HepG2 (cell line): Measurements from ENCODE around the gene USP40. TPM values are rescaled to one million over a fixed set of nuclear protein-coding genes. Genes with fewer than 3 reads are reported as not detected.
A peak's percentile ranks its signal among the peaks of the same experiment; 100 is the strongest.

ENCODE experiments used
- ATAC-seq: fragments of 200-7000 bp; cut with Tn5 transposase; 3 replicates; pipeline ENCODE4 v1.9.1; 2020; ENCODE audit warnings: mild to moderate bottlenecking, moderate library complexity
- BruUV-seq: library from RNA; stranded (reverse); fragments of 400-500 nt; replicated peaks from 2 replicates; lab custom pipeline; 2021; lab: Mats Ljungman, UMichigan
- CTCF ChIA-PET: fragments of 300-600 bp; formaldehyde crosslinking; extraction: SDS; loops from one replicate; lab custom pipeline; 2021; ENCODE audit warnings: low total read pairs, inconsistent platforms, low intra/inter-chr PET ratio; lab: Yijun Ruan, JAX
- POLR2A ChIA-PET: fragments of 350-600 bp; sonication (Branson Sonifier 250); formaldehyde crosslinking; loops from one replicate; lab custom pipeline; 2020; ENCODE audit warnings: antibody characterized with exemption, inconsistent platforms; lab: Yijun Ruan, JAX
- DNase-seq: peaks from one replicate; pipeline ENCODE4 v3.0.0-alpha.2; 2015; ENCODE audit warnings: low spot score
- FAIRE-seq: peaks from 3 replicates; lab custom pipeline; 2011; peaks lifted over from hg19 to GRCh38; lab: Jason Lieb, UNC
- H2AFZ ChIP-seq: one replicate; pipeline ENCODE4 v1.6.1; 2011; ENCODE audit warnings: low read length, inconsistent platforms
- H3K27ac ChIP-seq: fragments of 300-600 bp; 3 replicates; pipeline ENCODE4 v1.8.0; 2011; ENCODE audit warnings: mixed run types, mild to moderate bottlenecking, mixed read lengths, low read length, inconsistent platforms; ENCODE audit not compliant: insufficient read depth; ENCODE audit errors: extremely low read length
- H3K27me3 ChIP-seq, 2 experiments: fragments of 200-600 bp in 1 of 2; 2 replicates in 1 of 2; 3 replicates in 1 of 2; pipeline versions ENCODE4 v1.6.0 to v1.8.0; 2011; ENCODE audit warnings: low read length in 2 of 2, mild to moderate bottlenecking in 2 of 2, moderate library complexity in 2 of 2, inconsistent platforms in 1 of 2; ENCODE audit not compliant: insufficient read depth in 2 of 2, control insufficient read depth in 1 of 2
- H3K36me3 ChIP-seq, 2 experiments: fragments of 200-600 bp in 1 of 2; replicated peaks in 1 of 2; 2 replicates in 1 of 2; 3 replicates in 1 of 2; pipeline versions ENCODE4 v1.5.1 to v1.8.0; 2011; ENCODE audit warnings: low read length in 2 of 2, inconsistent platforms in 1 of 2; ENCODE audit not compliant: insufficient read depth in 2 of 2, control insufficient read depth in 1 of 2
- H3K4me1 ChIP-seq: 2 replicates; pipeline ENCODE4 v1.5.1; 2012; ENCODE audit warnings: low read length, inconsistent platforms; ENCODE audit not compliant: insufficient read depth
- H3K4me2 ChIP-seq: 2 replicates; pipeline ENCODE4 v1.6.0; 2011; ENCODE audit warnings: low read depth, low read length, inconsistent platforms
- H3K4me3 ChIP-seq, 3 experiments: fragments of 200-600 bp in 1 of 3; sonication (generic), shearing (Covaris generic) in 1 of 3; replicated peaks in 1 of 3; 2 replicates each; pipeline ENCODE4 v1.5.1; 2011 to 2016; ENCODE audit warnings: low read length in 3 of 3, inconsistent platforms in 2 of 3, low read depth in 2 of 3, mild to moderate bottlenecking in 2 of 3, control low read depth in 1 of 3, mixed read lengths in 1 of 3; ENCODE audit not compliant: insufficient read depth in 1 of 3
- H3K79me2 ChIP-seq: one replicate; pipeline ENCODE4 v1.6.1; 2011; ENCODE audit warnings: low read length, inconsistent platforms; ENCODE audit not compliant: insufficient read depth
- H3K9ac ChIP-seq: 2 replicates; pipeline ENCODE4 v1.6.0; 2011; ENCODE audit warnings: mild to moderate bottlenecking, low read depth, low read length, inconsistent platforms; ENCODE audit not compliant: insufficient read depth
- H3K9me3 ChIP-seq: 2 replicates; pipeline ENCODE4 v1.5.1; 2012; ENCODE audit warnings: mild to moderate bottlenecking, low read length
- H4K20me1 ChIP-seq: 2 replicates; pipeline ENCODE4 v1.6.0; 2011; ENCODE audit warnings: inconsistent platforms, mild to moderate bottlenecking, low read length, moderate library complexity; ENCODE audit not compliant: insufficient read depth
- ATF7 ChIP-seq, 2 experiments: fragments of 450-650 bp in 1 of 2; sonication (generic) in 1 of 2; formaldehyde crosslinking in 1 of 2; IDR thresholded peaks; 2 replicates each; pipeline versions ENCODE4 v1.4.0 to v1.6.1; 2016 to 2020; ENCODE audit warnings: antibody characterized with exemption in 1 of 2, mild to moderate bottlenecking in 1 of 2, missing genetic modification reagents in 1 of 2
- CC2D1A ChIP-seq: sonication (generic); formaldehyde crosslinking; IDR thresholded peaks from 2 replicates; pipeline ENCODE4 v1.8.1; 2023; ENCODE audit warnings: mild to moderate bottlenecking, missing genetic modification reagents
- FOSL1 ChIP-seq: sonication (generic); formaldehyde crosslinking; IDR thresholded peaks from 2 replicates; pipeline ENCODE4 v1.9.0; 2021; ENCODE audit warnings: missing genetic modification reagents, borderline replicate concordance
- JARID2 ChIP-seq: sonication (generic); formaldehyde crosslinking; IDR thresholded peaks from 2 replicates; pipeline ENCODE4 v1.8.1; 2023; ENCODE audit warnings: missing genetic modification reagents, inconsistent platforms; ENCODE audit not compliant: insufficient replicate concordance
- PITX1 ChIP-seq: sonication (generic); formaldehyde crosslinking; IDR thresholded peaks from 2 replicates; pipeline ENCODE4 v1.5.1; 2020; ENCODE audit warnings: mild to moderate bottlenecking, missing genetic modification reagents
- RELA ChIP-seq: sonication (generic); formaldehyde crosslinking; IDR thresholded peaks from 2 replicates; pipeline ENCODE4 v1.4.0; 2020; ENCODE audit warnings: missing genetic modification reagents
- ZNF574 ChIP-seq: sonication (generic); formaldehyde crosslinking; IDR thresholded peaks from 2 replicates; pipeline ENCODE4 v1.4.0; 2020; ENCODE audit warnings: missing genetic modification reagents
- ZNF577 ChIP-seq: sonication (generic); formaldehyde crosslinking; IDR thresholded peaks from 2 replicates; pipeline ENCODE4 v1.4.0; 2020; ENCODE audit warnings: mild to moderate bottlenecking, low read depth, missing genetic modification reagents, borderline replicate concordance
- ZNF749 ChIP-seq: sonication (generic); formaldehyde crosslinking; IDR thresholded peaks from 2 replicates; pipeline ENCODE4 v1.8.0; 2022; ENCODE audit warnings: mild to moderate bottlenecking, missing genetic modification reagents, moderate library complexity, borderline replicate concordance
- WGBS: methylation state at CpG from one replicate; pipeline ENCODE4 v1.1.6; 2017; ENCODE audit warnings: low lambda C conversion rate; 5-methylcytosine and 5-hydroxymethylcytosine counted together
- in situ Hi-C: cut with HindIII; loops from 2 replicates; pipeline ENCODE4 v1.10.0; 2017; ENCODE audit warnings: low pct_unique_long_range_greater_than_20kb; ENCODE audit not compliant: extremely low pct_ligation_motif_present
- intact Hi-C: fragments of 100-400 bp; cut with micrococcal nuclease; formaldehyde crosslinking; loops from one replicate; pipeline ENCODE4 v1.10.0; 2022; ENCODE audit not compliant: unreplicated experiment
- polyA plus RNA-seq, 8 experiments: library from polyadenylated mRNA; depleted of rRNA in 3 of 8; stranded (reverse) in 7 of 8; unstranded in 1 of 8; fragments of >200 nt; fragmentation: Illumina TruSeq in 4 of 8; extraction: Trizol in 4 of 8; gene quantifications; 2 replicates each; pipeline versions ENCODE4 v1.2.1 to v1.2.3, GENCODE V29; 2011 to 2016; ENCODE audit warnings: low read depth in 4 of 8, missing spikeins in 1 of 8, mixed read lengths in 1 of 8; ENCODE audit not compliant: insufficient read depth in 1 of 8
- total RNA-seq, 5 experiments: library from RNA; depleted of rRNA; stranded (reverse); fragments of >200 nt; fragmentation: Illumina TruSeq; extraction: Trizol; gene quantifications; 2 replicates each; pipeline ENCODE4 v1.2.3, GENCODE V29; 2016; ENCODE audit warnings: low read depth in 1 of 5

Gene USP40
- total and polyA plus RNA-seq, 2 of the 13 experiments (the other 11 are each of a cell fraction or from before 2014, with no cell fraction given), result 41.0 to 46.3 TPM

GRCh38 chr2:233495503-233496496 lies 70.8 kb downstream of the USP40 start:
- no TSS peak for BruUV-seq
- no peak for ATAC-seq
- intact Hi-C loops, result no loop called here
- H4K20me1 ChIP-seq, result no peaks in the 10 kb centered on the region
- no peaks in the 10 kb centered on the region for H3K27me3 ChIP-seq
- H3K4me1 ChIP-seq, result no peaks in the 10 kb centered on the region
- TF ChIP-seq RELA (CRISPR knock-in tag) (no peak), ZNF749 (no peak), JARID2 (CRISPR knock-in tag) (no peak), PITX1 (no peak), FOSL1 (CRISPR knock-in tag) (no peak), CC2D1A (CRISPR knock-in tag) (no peak), ZNF577 (CRISPR knock-in tag) (no peak)
- no peak for FAIRE-seq
- H3K4me3 ChIP-seq, result no peak overlapping the region
- POLR2A ChIA-PET, result no interaction called here
- 94% methylated on average over 10 of the region's 10 CpGs for whole genome bisulfite sequencing
- in situ Hi-C loops, result no loop called here
- no peak for DNase-seq
- no peaks in the 10 kb centered on the region for H3K9me3 ChIP-seq
- H3K27ac ChIP-seq, result no peak overlapping the region
- H3K79me2 ChIP-seq, result no peaks in the 10 kb centered on the region
- H2AFZ ChIP-seq, result no peak overlapping the region
- no peak overlapping the region for H3K4me2 ChIP-seq
- H3K9ac ChIP-seq, result no peak overlapping the region; the same call in 1 of the 2 replicates
- H3K36me3 ChIP-seq, result peaks cover 9 to 38% of the 10 kb centered on the region in 2 experiments
- CTCF ChIA-PET, result no interaction called here

GRCh38 chr2:233492751-233493150 lies 73.8 kb downstream of the USP40 start:
- Histone ChIP-seq H3K9ac (no peak overlapping the region), H3K4me3 (no peak overlapping the region), H3K9me3 (no peaks in the 10 kb centered on the region), H3K27me3 (no peaks in the 10 kb centered on the region), H3K36me3 (peaks cover 11 to 57% of the 10 kb centered on the region in 2 experiments), H3K4me1 (no peaks in the 10 kb centered on the region), H4K20me1 (no peaks in the 10 kb centered on the region)
- DNase-seq, result no peak
- POLR2A ChIA-PET, result no interaction called here
- 95% methylated on average over 4 of the region's 4 CpGs for WGBS
- in situ Hi-C loops, result no loop called here
- CTCF ChIA-PET, result no interaction called here
- intact Hi-C loops, result no loop called here
- no peak for FAIRE-seq
- no TSS peak for BruUV-seq
- no peak for ATAC-seq
- TF ChIP-seq ZNF574 (no peak), ATF7 (IDR thresholded peaks at IDR 0.05) (peak; percentile 28; the same call in 1 of the 2 replicates), ATF7 (CRISPR knock-in tag; IDR thresholded peaks at IDR 0.05) (no peak)
- TF ChIP-seq, all 625 proteins: peak for 1
- Histone ChIP-seq H3K27ac (no peak overlapping the region), H3K4me2 (no peak overlapping the region), H2AFZ (no peak overlapping the region), H3K79me2 (no peaks in the 10 kb centered on the region)
